Myocyte (in vitro differentiated cells): ENCODE data around the gene MORN1. TPM values are rescaled to one million over a fixed set of nuclear protein-coding genes. Genes with fewer than 3 reads are reported as not detected.

Experiments
- DNase-seq: peaks from one replicate; pipeline ENCODE4 v3.0.0-alpha.2; 2012; ENCODE audit warnings: low read depth
- total RNA-seq: library from RNA; depleted of rRNA; stranded (reverse); fragments of >200 nt; gene quantifications from 2 replicates; pipeline ENCODE4 v1.2.3, GENCODE V29; 2014

The MORN1 gene
- total RNA-seq, 1 donor from 2014 or later: 8.8 TPM

- DNase-seq: no peak
Observed at GRCh38 chr1:2353551-2354438, 37.6 kb downstream of the MORN1 start.

- DNase-seq: no peak
Observed at GRCh38 chr1:2352897-2353550, 38.3 kb downstream of the MORN1 start.

GRCh38 chr1:2352341-2352896 is 38.9 kb downstream of the MORN1 start:
- no peak for DNase-seq

GRCh38 chr1:2351723-2352122 is 39.6 kb downstream of the MORN1 start:
- DNase-seq: no peak

- no peak for DNase-seq
Observed at GRCh38 chr1:2350911-2351655, 40.3 kb downstream of the MORN1 start.

GRCh38 chr1:2350501-2350900 is 40.9 kb downstream of the MORN1 start:
- no peak for DNase-seq

- no peak for DNase-seq
Observed at GRCh38 chr1:2349806-2350205, 41.5 kb downstream of the MORN1 start.

- DNase-seq: no peak
Observed at GRCh38 chr1:2348346-2349325, 42.7 kb downstream of the MORN1 start.

GRCh38 chr1:2347896-2348295 is 43.5 kb downstream of the MORN1 start:
- DNase-seq: no peak

- no peak for DNase-seq
Observed at GRCh38 chr1:2347409-2347785, 44.0 kb downstream of the MORN1 start.

- DNase-seq: no peak
Observed at GRCh38 chr1:2346691-2347408, 44.5 kb downstream of the MORN1 start.

GRCh38 chr1:2345297-2346075 is 45.9 kb downstream of the MORN1 start:
- DNase-seq: no peak

GRCh38 chr1:2344744-2345296 is 46.5 kb downstream of the MORN1 start:
- DNase-seq: no peak

- DNase-seq: no peak
Observed at GRCh38 chr1:2344121-2344681, 47.2 kb downstream of the MORN1 start.

- DNase-seq: no peak
Observed at GRCh38 chr1:2343023-2343935, 48.1 kb downstream of the MORN1 start.

GRCh38 chr1:2342384-2343022 is 48.9 kb downstream of the MORN1 start:
- no peak for DNase-seq
